T-helper 17 cell (primary cell): Measurements from ENCODE around the gene OSGIN1. TPM values are rescaled to one million over a fixed set of nuclear protein-coding genes. Genes with fewer than 3 reads are reported as not detected.
A peak's percentile ranks its signal among the peaks of the same experiment; 100 is the strongest.

Experiments used
- ATAC-seq: fragments of 150-1000 bp; cut with Tn5 transposase; 2 replicates; pipeline ENCODE4 v1.10.0; 2021; ENCODE audit warnings: mild to moderate bottlenecking, moderate library complexity
- DNase-seq, 3 donors: peaks; one replicate each; pipeline versions ENCODE4 v3.0.0 to v3.0.0-alpha.2; 2020 to 2021
- H3K9me3 ChIP-seq: one replicate; pipeline ENCODE4 v1.7.0; 2013; ENCODE audit warnings: low read length, mild to moderate bottlenecking; ENCODE audit not compliant: control insufficient read depth, poor library complexity, severe bottlenecking
- H3K27ac Mint-ChIP-seq: one replicate; pipeline ENCODE4 v1.8.0; 2022; ENCODE audit warnings: mild to moderate bottlenecking, moderate library complexity, mixed read lengths
- H3K27me3 Mint-ChIP-seq: one replicate; pipeline ENCODE4 v1.8.0; 2022; ENCODE audit warnings: mixed read lengths
- H3K36me3 Mint-ChIP-seq: one replicate; pipeline ENCODE4 v1.8.0; 2022; ENCODE audit warnings: low read depth, mixed read lengths
- H3K4me1 Mint-ChIP-seq: one replicate; pipeline ENCODE4 v1.8.0; 2022; ENCODE audit warnings: mild to moderate bottlenecking, mixed read lengths
- H3K4me3 Mint-ChIP-seq: one replicate; pipeline ENCODE4 v1.8.0; 2022; ENCODE audit warnings: mild to moderate bottlenecking, moderate library complexity, mixed read lengths
- total RNA-seq, 4 donors: library from RNA in 2 of 4; stranded (reverse) in 2 of 4; gene quantifications; one replicate each; pipeline ENCODE4 v1.2.3 and lab custom pipeline; 2022 to 2026

Gene OSGIN1
- total RNA-seq, 2 donors from 2014 or later = 1.1 to 1.4 TPM

GRCh38 chr16:83951544-83951943 is 1.5 kb upstream of the OSGIN1 start:
- H3K4me1 Mint-ChIP-seq = peaks cover 2% of the 10 kb centered on the region
- H3K36me3 Mint-ChIP-seq = no peaks in the 10 kb centered on the region
- DNase-seq = no peak
- H3K27ac Mint-ChIP-seq = no peak overlapping the region
- H3K27me3 Mint-ChIP-seq = peaks cover 28% of the 10 kb centered on the region
- no peak for ATAC-seq
- H3K4me3 Mint-ChIP-seq = no peak overlapping the region
- no peaks in the 10 kb centered on the region for H3K9me3 ChIP-seq

DNA sequence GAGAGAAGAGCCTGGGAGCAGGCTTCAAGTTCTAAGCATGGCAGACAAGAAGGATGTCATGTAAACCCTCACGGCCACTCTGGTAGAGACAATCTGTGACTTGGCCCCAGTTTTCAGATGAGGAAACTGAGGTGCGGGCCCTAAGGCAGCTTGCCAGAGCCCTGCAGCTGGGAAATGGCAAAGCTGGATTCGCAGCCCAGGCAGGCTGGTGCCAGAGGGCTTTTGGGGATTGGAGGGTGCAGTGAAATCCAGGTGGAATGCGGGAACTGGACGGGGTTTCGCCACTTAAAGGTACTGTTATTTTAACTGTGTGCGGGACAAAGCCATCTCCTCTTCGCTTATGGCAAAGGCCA is 477 bp upstream of the OSGIN1 start:
- H3K9me3 ChIP-seq = no peaks in the 10 kb centered on the region
- ATAC-seq = no peak
- no peak overlapping the region for H3K4me3 Mint-ChIP-seq
- no peak overlapping the region for H3K27ac Mint-ChIP-seq
- no peak for DNase-seq
- peaks cover 28% of the 10 kb centered on the region for H3K27me3 Mint-ChIP-seq
- H3K36me3 Mint-ChIP-seq = no peaks in the 10 kb centered on the region
- peaks cover 2% of the 10 kb centered on the region for H3K4me1 Mint-ChIP-seq

DNA sequence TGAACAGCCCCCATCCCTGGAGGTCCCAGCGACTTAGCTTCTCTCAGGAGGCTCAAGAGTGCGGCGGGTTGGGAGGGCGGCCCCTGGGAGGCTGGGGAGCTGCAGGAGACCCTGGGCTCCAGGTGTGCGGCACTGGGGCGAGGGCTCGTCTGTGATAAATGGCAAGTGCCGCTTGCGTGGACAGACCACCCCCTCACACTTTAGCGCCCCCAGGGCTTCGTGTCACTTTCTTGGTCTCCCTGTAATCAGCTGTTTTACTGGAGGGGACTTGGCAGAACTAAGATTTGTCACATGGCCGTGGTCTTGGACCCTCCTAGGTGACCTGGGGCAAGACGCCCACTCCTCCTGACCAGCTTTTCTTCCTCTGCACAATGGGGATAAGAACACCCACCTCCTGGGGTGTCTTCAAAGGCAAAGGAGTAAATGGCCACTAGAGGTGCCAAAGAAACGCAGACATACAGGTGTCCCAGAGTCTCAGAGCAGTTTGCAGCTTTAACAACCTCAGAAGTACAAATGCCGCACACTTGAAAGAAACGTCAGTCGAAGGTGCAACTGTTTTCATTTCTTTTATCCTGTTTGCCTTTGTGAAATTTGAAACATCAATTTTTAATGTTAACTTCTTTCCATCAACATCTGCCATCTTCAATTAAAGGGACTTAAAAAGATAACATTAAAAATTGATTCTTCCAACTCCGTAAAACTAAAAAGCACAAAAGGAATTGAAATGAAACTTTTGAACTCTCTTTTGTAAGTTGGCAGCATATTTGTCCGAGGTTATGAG is 946 bp downstream of the OSGIN1 start:
- Mint-ChIP-seq H3K27ac (no peak overlapping the region), H3K4me3 (peak overlapping the region; percentile 41), H3K4me1 (peaks cover 2% of the 10 kb centered on the region), H3K27me3 (peaks cover 28% of the 10 kb centered on the region), H3K36me3 (no peaks in the 10 kb centered on the region)
- DNase-seq = no peak
- H3K9me3 ChIP-seq = no peaks in the 10 kb centered on the region
- peak; percentile 36 for ATAC-seq

DNA sequence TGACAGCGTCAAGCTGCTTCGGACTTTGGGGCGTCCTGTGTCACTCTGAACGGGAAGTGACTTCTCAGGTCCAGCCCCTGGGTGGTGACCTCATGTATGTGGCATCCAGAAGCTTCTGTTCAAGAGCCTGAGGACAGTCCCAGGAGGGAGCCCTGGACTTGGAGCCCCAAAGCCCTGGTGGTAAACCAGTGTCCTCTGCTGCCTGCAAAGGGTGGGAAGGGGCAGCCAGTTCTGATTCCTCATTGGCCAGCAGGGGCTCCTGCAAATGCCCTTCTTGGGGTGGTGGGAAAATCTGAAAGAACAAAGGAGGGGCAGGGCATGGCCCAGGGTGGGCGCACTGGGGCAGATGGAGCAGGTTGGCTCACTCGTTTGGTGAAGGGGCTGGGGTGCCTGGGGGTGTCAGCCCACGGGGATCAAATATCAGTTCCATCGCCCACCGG is 1.6 kb downstream of the OSGIN1 start:
- peak overlapping the region; percentile 41 for H3K4me3 Mint-ChIP-seq
- H3K4me1 Mint-ChIP-seq = peaks cover 2% of the 10 kb centered on the region
- no peak overlapping the region for H3K27ac Mint-ChIP-seq
- no peak for ATAC-seq
- no peak for DNase-seq
- H3K27me3 Mint-ChIP-seq = peaks cover 28% of the 10 kb centered on the region
- no peaks in the 10 kb centered on the region for H3K36me3 Mint-ChIP-seq
- H3K9me3 ChIP-seq = no peaks in the 10 kb centered on the region

GRCh38 chr16:83955218-83956130 is 2.4 kb downstream of the OSGIN1 start:
- no peak for ATAC-seq
- no peak overlapping the region for H3K4me3 Mint-ChIP-seq
- H3K4me1 Mint-ChIP-seq = peaks cover 2% of the 10 kb centered on the region
- no peak overlapping the region for H3K27ac Mint-ChIP-seq
- H3K36me3 Mint-ChIP-seq = peaks cover 2% of the 10 kb centered on the region
- no peak for DNase-seq
- peaks cover 28% of the 10 kb centered on the region for H3K27me3 Mint-ChIP-seq
- H3K9me3 ChIP-seq = no peaks in the 10 kb centered on the region

DNA sequence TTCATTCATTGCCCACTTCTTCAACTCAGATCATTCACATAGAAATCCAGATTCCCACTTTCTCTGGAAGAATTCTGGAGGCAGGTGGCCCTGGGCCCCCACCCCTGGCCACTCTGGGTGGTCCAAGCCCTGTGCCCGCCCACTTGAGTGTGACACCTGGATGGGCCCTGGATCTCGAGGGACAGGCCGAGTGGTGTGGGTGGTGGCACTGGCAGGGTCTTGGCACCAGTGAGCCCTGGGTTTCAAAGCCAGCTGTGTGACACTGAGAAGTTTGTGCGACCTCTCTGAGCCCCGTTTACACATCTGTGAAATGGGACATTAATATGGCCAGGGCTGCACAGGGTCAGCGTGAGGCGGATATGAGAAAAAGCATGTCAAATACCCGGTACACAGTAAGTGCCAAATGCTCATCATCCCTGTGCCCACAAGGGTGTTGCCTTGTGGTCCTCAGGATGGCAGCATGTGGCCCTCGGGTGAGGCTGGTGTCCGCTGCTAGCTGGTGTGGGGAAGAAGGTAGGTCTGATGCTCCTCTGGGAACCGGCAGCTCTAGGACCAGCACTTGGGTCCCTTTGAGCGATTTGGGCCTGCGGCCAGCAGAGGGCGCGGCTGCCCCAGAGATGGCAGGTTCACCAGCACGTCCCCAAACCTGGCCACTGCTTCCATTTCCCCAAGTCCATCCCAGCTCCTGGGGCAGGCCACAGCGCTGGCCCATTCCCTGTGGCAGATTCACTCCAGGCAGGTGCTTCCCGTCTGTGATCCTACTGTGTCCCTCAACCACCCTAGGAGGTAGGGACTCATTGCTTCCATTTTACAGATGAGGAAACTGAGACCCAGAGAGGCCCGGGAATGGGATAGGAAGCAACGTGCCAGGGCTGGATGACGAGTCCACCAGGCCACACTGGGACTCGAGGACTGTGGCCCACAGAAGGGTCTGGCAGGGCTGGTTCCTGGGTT is 3.6 kb downstream of the OSGIN1 start:
- H3K9me3 ChIP-seq = no peaks in the 10 kb centered on the region
- ATAC-seq (peak; percentile 73), DNase-seq (peak; percentile 42 to 65 (median 49))
- H3K27ac Mint-ChIP-seq = no peak overlapping the region
- peaks cover 2% of the 10 kb centered on the region for H3K36me3 Mint-ChIP-seq
- peaks cover 28% of the 10 kb centered on the region for H3K27me3 Mint-ChIP-seq
- peaks cover 2% of the 10 kb centered on the region for H3K4me1 Mint-ChIP-seq
- H3K4me3 Mint-ChIP-seq = no peak overlapping the region

DNA sequence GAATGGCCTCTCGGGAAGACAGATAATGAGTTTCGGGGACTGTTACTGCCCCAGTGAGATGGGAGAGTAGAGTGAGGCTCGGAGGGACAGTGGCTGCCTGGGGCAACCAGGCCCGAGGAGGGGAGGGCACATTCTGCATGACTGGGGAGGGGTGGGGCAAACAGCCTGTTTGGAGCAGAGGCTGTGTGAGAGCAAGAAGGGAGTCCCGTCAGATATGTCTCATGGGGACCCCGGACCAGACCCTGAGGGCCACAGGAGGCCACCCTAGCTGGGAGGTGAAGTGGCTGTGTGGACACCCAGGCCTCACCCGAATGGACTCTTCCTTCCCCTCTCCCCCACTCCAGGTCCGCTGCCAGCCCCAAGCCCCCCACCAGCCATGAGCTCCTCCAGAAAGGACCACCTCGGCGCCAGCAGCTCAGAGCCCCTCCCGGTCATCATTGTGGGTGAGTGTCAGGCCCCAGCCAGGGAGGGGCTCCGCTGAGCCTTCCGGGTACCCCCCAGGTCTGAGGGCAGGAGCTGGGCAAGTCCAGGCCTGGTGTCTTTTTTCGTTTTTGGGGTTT is 4.3 kb downstream of the OSGIN1 start:
- H3K9me3 ChIP-seq = no peaks in the 10 kb centered on the region
- H3K36me3 Mint-ChIP-seq = peaks cover 2% of the 10 kb centered on the region
- H3K27me3 Mint-ChIP-seq = peaks cover 28% of the 10 kb centered on the region
- DNase-seq (no peak), ATAC-seq (no peak)
- H3K4me3 Mint-ChIP-seq = no peak overlapping the region
- H3K27ac Mint-ChIP-seq = no peak overlapping the region
- peaks cover 2% of the 10 kb centered on the region for H3K4me1 Mint-ChIP-seq

DNA sequence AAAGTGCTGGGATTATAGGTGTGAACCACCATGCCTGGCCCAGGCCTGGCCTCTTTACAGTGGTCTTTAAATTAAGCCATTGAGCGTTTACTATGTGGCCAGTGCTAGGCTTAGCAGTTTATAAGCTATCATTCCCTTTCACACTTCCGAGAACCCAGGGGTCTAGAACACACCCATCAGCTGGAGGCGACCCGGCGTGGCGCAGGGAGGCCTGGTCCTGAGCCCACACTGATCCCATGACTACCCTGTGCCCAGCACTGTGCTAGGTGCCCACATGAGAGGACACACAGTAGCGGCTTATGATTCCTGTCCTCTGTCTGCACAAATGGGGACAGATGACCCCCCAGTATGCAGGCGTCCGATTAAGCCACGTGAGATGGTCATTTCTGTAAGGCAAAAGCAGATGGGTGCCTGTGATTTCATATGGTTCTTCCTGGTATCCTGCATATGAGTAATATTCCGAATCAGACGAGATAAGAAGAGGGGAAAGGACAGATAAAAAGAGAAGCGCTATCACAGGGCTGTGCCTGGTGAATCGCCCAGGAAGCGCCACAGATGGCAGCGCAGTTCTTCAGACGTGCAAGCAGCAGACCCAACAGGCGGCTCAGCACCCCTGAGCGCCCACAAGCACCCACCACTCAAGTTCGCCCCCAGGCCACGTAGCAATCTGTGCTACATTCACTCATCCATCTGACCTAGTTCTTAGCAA is 5.3 kb downstream of the OSGIN1 start:
- H3K9me3 ChIP-seq = no peaks in the 10 kb centered on the region
- H3K36me3 Mint-ChIP-seq = peaks cover 2% of the 10 kb centered on the region

DNA sequence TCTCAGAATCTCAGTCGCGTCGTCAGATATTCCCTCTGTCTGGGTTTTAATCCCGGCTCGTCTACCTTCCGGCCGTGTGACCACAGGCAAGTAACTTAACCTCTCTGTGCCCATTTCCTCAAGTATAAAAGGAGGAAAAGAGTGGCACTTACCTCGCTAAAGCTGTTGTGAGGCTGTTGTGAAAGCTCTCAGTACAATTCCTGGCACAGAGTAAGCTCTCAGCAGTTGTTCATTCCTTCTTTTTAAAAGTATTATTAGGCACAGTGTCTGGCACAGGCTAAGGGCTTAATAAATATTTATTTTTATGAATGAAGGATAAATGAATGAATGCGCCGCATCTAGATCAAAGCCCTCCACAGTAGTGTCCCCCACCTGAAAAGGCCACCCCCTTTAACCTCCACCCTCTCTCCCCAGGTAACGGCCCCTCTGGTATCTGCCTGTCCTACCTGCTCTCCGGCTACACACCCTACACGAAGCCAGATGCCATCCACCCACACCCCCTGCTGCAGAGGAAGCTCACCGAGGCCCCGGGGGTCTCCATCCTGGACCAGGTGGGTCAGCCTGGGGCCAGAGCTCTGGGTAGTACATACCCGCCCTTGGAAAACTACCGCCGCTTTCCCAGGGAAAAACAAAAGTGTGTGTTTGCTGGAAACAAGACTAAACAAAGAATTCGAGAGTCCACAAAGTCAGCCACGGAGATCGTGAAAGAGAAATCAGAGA is 6.0 kb downstream of the OSGIN1 start:
- no peak for DNase-seq
- no peak for ATAC-seq
- H3K9me3 ChIP-seq = no peaks in the 10 kb centered on the region
- Mint-ChIP-seq H3K4me3 (no peak overlapping the region), H3K4me1 (no peaks in the 10 kb centered on the region), H3K36me3 (peaks cover 2% of the 10 kb centered on the region), H3K27ac (no peak overlapping the region), H3K27me3 (peaks cover 25% of the 10 kb centered on the region)

More for the DNA sequence above, 5.3 kb downstream of the OSGIN1 start:
- DNase-seq (no peak), ATAC-seq (no peak)
- peaks cover 28% of the 10 kb centered on the region for H3K27me3 Mint-ChIP-seq
- H3K27ac Mint-ChIP-seq = no peak overlapping the region
- no peaks in the 10 kb centered on the region for H3K4me1 Mint-ChIP-seq
- H3K4me3 Mint-ChIP-seq = no peak overlapping the region

- H3K4me1 Mint-ChIP-seq = no peaks in the 10 kb centered on the region
- no peak overlapping the region for H3K4me3 Mint-ChIP-seq
- peaks cover 16% of the 10 kb centered on the region for H3K27me3 Mint-ChIP-seq
- DNase-seq (no peak), ATAC-seq (no peak)
- H3K27ac Mint-ChIP-seq = no peak overlapping the region
- peaks cover 2% of the 10 kb centered on the region for H3K36me3 Mint-ChIP-seq
- no peaks in the 10 kb centered on the region for H3K9me3 ChIP-seq
Observed at GRCh38 chr16:83959656-83960434, 6.8 kb downstream of the OSGIN1 start.

GRCh38 chr16:83960521-83961249 is 7.6 kb downstream of the OSGIN1 start:
- peaks cover 2% of the 10 kb centered on the region for H3K36me3 Mint-ChIP-seq
- no peak overlapping the region for H3K4me3 Mint-ChIP-seq
- H3K27ac Mint-ChIP-seq = no peak overlapping the region
- H3K4me1 Mint-ChIP-seq = no peaks in the 10 kb centered on the region
- H3K9me3 ChIP-seq = no peaks in the 10 kb centered on the region
- no peak for ATAC-seq
- DNase-seq = no peak
- H3K27me3 Mint-ChIP-seq = peaks cover 9% of the 10 kb centered on the region
